Fibroblast of skin of scalp (primary cell): ENCODE results near the gene FOXD1. TPM values are rescaled to one million over a fixed set of nuclear protein-coding genes. Genes with fewer than 3 reads are reported as not detected.
"Not testable (repeated sequence)": the region's sequence is repeated elsewhere in the genome, so short reads cannot be mapped to it uniquely, and the experiment has no call there.

ENCODE experiments used
- DNase-seq: peaks from one replicate; pipeline ENCODE4 v3.0.0-alpha.2; 2013
- polyA plus RNA-seq, 2 experiments: library from polyadenylated mRNA; unstranded; fragments of 120-200 nt; gene quantifications; one replicate each; pipeline ENCODE4 v1.2.1, GENCODE V29; 2013; ENCODE audit not compliant: insufficient read length in 2 of 2

The FOXD1 gene
- 70.7 TPM for polyA plus RNA-seq (2013, experiment 1 of 2; ENCODE audit: insufficient read length)
- 61.3 TPM for polyA plus RNA-seq (2013, experiment 2 of 2; ENCODE audit: insufficient read length)

DNA sequence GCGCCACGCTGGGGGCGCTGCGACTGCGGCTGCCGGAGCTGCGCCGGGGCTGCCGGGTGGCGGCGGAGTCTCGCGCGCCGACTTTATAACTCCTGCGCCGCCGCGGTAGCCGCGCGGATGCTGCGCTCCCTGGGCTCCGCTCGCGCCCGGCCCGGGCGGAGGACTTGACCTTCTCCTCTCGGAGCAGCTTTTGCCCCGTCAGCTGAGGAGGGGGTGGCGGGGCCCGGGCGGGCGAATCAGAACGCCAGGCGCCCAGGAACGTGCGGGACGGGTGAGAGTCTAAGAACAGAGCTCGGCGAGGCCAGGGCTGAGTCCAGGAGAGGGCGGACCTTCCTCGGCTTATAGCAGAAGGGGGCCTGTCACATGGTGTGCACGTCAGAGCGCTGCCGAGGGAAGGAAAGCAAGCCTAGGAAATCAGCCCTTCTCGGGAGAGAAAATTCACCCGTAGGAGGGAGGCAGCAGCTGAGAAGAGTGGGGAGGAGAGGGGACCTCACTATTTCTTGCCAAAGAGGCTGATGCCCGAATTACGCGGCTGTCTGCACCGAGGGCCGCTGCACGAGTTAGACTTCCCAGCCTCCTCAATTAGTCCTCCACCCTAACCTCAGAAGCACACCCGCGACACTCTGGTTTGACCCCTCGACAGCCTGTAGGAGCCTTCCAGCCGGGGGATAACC is at the start of gene FOXD1:
Gene FOXD1 (minus strand): TSS at position 315 of the 674 bp plus-strand sequence. CDS start 415 bp downstream, outside the sequence.
- DNase-seq = peak; percentile 99

DNA sequence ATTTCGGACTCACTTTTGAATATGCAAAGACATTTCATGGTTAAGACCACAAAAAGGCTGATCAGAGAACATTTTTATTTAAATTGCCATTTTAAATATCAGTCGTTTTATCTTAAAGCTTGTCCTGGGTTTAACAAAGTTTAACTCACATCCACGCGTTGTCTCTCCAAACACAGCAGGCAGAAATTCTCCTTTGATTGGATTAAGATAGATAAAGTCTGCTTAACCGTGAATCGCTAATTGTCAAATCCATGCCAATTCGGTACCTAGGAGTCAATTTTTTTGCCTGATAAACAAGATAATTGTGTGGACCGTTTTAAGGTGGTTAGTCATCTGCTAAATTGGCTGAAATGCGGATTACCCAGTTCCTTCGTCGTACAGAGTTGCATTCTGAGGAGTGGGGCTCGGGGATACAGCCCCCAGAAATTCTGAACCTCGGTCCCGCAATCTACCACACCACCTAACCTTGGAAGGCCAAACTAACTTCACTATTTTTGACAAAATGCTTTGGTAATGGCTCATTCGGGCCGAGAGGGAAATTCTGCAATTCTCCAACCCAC is 49.0 kb upstream of the FOXD1 start:
- DNase-seq = no peak

DNA sequence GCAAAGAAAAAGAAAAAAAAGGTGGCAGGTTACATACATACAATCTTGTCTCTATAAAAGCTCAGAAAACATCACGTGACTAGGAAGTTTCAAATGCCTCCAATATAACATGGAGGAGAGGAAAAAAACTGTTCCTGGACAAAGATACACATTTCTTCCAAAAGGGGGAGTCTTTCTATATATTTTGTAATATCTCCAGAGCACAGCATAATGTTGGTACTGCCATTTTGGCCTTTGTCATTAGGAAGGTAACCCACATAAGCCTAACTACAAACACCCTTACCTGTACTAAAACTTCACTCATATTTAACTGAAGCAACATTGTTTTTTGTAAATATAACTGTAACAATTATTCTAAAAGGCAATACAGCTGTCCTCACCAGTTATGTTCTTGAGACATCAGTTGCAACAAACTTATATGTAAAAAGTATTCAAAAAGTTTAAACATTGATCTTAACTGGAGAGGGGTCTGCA is 48.4 kb upstream of the FOXD1 start:
- DNase-seq = peak; percentile 79

DNA sequence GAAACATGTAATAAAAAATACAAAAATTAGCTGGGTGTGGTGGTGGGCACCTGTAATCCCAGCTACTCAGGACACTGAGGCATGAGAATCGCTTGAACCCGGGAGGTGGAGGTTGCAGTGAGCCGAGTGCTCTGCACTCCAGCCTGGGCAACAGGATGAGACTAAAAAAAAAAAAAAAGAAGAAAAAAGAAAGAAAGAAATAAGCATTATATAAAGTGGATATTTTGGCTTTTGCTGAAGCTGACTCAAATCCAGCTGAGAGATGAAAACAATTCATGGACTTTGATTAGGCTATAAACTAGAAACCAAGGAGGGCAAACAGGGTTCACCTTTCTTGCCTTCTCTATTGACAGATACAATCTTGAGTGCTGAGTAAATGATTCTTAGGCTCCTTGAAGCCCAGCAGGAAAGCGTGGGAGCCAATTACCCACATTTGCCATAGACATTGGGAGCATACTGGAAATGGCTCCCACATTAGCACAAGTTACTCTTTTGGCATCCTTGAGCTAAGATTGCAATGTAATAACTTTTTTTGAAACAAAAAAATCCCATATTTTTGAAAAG is 47.3 kb upstream of the FOXD1 start:
- DNase-seq = no peak

DNA sequence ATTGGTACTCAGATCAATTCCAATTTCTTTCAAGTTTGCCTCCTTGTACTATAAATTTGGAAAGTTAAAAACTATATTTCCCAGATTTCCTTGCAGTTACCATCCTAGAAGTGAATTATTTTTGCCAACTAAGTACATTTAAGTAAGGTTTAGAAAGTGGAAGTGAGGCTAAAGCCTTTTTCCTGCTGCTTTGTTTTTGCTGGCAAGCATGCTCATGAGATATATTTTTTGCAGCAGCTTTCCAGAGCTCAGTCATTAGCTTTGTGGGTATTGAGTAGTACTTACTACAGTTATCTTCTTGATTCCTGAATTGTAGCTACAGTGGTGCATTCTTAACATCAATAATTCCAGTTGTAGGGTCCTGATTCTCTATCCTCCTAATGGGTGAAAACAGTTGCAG is 46.1 kb upstream of the FOXD1 start:
- DNase-seq = no peak

DNA sequence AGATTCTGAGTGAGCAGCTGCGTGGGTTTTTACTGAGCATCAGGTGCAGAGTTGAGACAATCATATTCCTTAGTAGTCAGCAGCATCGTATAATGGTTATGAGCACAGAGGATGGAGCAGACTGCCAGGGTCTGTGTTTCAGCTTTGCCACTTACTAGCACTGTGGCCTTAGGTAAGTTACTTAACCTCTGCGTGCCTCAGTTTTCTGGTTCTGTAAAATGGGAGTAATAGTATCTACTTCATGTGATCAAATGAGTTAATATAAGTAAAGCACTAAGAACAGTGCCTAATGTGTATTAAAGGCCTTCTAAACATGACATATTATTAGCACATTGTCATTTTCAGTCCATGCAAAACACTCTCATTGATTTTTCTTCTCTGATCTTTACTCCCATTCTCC is 44.8 kb upstream of the FOXD1 start:
- DNase-seq = no peak

DNA sequence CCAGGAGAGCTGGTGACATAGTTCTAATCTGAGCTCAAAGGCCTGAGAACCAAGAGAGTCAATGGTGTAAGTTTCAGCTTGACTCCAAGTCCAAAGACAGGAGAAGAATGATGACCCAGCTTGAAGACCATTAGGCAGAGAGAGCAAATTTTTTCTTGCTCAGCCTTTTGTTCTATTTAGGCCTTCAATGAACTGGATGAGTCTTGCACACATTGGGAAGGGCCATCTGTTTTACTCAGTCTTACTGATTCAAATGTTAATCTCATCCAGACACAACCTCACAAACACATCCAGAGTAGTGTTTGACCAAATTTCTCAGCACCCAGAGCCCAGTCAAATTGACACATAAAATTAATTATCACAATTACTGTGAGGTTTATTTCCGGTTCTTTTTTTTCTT is 42.6 kb upstream of the FOXD1 start:
- no peak for DNase-seq

DNA sequence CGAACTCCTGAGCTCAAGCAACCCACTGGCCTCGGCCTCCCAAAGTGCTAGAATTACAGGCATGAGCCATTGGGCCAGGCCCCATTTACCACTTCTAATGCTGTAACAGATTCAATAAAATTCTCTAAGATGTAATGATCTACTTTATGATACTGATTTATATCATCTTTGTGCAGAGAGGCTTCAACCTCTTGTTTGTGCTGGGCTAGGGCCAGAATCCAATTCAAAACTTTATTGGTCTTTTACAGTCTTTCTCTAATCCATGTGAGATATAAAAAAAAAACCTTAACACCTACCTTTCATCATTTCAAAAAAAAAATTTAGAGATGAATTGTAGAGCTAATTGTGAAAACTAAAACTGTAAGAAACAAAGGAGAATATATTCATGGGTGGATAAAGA is 41.5 kb upstream of the FOXD1 start:
- no peak for DNase-seq

DNA sequence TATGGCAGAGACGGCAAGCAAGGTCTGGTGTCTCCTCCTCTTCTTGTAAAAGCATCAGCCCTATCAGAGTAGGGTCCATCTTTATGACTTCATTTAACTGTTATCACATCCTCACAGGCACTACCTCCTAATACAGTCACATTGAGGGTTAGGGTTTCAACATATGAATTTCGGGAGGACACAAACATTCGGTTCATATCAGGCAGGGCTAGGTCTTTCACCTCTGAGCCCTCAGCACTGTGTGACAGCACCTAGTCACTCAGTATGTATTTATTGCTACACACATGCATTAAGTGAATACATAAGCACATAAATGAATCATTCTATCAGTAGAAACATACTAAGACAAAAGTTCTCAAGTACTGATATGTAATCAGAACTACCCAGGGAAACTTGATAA is 40.2 kb upstream of the FOXD1 start:
- no peak for DNase-seq

DNA sequence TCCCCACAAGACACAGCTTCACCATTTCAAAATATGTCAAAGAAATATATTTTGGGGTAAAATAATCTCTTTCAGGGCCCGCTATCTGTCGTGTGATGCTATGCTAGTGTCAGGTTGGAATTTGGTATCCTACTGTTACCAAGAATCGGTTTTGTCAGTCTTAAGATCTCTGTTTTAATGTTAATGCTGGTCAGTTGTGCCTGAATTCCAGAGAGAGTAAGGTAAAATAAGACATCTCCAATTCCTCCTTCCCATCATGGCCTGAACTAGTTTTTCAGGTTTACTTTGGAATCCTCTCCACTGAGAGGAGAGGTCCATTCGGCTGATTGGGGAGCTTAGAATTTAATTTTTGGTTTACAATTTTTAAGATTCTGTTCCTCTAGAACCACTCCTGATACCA is 39.2 kb upstream of the FOXD1 start:
- DNase-seq = no peak

DNA sequence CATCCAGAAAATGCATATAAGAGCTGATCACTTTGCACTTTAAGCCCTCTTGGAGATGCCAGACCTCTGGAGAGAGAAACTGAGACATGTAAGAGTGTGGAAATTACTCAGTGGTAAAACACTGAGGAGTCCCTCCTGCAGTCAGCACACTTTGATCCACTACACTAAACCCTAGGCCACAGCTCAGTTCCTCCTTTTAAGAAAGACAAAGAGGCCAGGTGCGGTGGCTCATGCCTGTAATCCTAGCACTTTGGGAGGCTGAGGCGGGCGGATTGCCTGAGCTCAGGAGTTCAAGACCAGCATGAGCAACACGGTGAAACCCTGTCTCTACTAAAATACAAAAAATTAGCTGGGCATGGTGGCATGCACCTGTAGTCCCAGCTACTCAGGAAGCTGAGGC is 38.7 kb upstream of the FOXD1 start:
- DNase-seq = not testable (repeated sequence)

DNA sequence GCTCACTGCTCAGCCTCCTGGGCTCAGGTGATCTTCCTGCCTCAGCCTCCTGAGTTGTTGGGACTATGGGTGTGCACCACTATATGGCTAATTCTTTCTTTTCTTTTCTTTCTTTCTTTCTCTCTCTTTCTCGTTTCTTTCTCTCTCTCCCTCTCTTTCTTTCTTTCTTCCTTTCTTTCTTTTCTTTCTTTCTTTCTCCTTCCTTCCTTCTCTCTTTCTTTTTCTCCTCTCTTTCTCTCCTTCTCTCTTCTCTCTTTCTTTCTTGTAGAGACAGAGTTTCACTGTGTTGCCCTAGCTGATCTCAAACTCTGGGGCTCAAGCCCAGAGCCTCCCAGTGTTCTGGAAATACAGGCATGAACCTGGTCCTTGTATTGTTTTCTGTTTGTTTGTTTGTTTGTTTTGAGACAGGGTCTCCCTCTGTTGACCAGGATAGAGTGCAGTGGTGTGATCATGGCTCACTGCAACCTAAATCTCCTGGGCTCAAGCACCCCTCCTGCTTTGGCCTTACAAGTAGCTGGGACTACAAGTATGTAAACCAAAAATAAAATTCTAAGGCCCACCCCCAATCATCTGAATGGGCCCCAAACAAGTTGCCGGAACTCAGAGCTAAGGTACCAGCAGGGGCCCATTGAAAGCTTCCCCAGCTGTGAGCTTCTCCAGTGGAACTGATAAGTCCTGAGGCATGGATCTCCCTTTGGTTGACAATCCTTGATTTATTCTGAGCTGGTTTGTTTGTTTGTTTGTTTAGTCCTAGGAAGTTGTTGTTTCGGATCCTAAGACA is 37.7 kb upstream of the FOXD1 start:
- DNase-seq = no peak

DNA sequence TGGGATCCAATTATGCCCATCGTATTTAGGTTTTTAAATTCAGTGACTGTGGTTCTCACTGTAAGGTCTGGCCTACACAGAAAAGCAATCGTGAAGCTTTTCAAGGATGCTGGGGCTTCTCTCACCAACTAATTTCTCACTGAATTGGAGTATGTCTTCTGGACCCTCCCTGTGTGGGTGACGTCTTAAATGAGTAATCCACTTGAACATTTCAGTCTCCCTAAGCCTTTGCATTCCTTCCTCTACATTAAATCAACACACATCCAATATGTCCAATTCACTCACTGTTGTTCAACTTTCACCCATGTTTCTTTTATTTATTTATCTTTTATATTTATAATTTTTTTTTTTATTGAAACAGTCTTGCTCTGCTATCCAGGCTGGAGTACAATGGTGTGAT is 37.1 kb upstream of the FOXD1 start:
- peak; percentile 48 for DNase-seq

DNA sequence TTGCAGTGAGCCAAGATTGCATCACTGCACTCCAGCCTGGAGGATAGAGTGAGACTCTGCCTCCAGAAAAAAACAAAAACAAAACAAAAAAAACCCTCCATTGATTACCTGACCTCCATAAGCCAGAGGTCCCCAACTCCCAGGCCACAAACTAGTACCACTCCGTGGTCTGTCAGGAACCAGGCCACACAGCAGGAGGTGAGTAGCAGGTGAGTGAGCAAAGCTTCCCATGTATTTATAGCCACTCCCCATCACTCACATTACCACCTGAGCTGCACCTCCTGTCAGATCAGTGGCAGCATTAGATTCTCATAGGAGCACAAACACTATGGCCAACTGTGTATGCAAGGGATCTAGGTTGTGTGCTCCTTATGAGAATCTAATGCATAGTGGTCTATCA is 35.9 kb upstream of the FOXD1 start:
- DNase-seq = no peak

DNA sequence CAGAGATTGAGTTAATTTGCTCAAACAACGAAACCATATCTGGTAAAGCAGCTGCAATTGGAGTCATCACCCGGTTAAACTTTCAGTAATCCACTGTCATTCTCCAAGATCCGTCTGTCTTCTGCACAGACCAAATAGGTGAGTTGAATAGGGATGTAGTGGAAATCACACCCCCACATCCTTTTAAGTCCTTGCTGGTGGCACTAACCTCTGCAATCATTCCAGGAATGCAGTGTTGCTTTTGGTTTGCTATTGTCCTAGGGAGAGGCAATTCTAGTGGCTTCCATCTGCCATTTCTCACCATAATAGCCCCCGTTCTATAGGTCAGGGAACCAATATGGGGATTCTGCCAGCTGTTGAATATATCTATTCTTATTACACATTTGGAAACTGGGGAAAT is 35.1 kb upstream of the FOXD1 start:
- DNase-seq = no peak

DNA sequence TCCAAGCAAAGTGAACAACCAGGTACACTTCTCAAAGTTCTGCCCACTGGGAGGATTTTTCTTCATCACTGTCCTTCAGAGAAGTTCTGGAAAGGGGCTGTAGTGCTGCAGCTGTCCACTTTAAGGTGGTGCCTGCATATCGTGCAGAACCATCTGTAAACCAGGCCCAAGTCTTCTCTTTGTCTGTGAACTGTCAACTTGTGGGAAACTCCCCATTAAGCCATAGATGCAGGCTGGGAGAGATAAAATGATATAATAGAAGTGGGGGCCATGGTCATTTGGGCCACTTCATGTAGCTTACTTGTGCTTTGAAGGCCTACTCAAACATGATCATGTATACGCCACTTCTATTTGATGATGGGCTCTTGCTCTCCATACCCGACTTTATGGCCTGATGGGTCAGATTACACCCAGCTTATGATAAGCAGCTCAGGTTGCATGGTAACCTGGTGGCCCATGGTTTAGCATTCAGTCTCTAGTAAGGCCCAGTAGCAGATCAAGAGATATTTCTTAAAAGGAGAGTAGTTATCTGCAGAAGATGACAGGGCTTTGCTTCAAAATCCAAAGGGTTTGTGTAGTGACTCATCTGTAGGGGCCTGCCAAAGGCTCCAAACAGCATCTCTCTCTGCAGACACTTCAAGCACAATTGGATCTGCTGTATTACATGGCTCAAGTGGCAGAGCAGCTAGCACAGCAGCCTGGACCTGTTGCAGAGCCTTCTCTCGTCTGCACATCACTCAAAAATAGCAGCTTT is 34.0 kb upstream of the FOXD1 start:
- DNase-seq = peak; percentile 47

DNA sequence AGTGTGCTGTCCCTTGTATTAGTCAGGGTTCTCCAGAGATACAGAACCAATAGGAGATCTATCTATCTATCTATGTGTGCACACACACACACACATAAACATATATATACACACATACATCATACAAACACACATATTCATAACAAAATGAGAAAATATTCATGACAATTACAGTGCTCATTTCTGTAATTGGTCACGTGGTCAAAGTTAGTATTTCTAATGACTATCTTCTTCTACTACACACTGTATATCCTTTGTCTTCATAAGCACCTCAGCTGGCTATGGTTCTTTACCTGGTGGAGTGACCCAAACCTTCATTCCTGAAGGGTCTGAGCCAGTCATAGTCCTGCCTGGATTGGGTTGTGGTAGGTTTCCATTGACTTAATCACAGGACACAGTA is 31.9 kb upstream of the FOXD1 start:
- DNase-seq = no peak

DNA sequence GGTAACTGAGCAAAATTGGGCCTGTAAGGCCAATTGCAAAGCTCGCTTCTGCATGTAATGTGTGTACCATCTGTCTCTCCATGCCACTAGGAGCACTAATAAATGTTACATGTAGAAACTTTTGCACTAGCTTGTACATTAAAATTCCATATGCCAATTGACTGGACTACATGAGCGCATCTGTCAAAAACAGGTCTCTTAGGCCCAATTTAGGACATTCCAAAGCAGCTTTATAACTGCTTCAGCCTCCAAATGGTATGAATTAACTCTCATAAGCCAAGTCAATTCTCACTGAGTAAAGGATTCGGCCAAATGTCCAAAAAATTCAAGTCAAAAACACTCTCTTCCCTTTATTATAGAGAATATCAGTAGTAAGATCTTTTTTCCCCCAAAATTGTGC is 23.5 kb upstream of the FOXD1 start:
- DNase-seq = no peak

DNA sequence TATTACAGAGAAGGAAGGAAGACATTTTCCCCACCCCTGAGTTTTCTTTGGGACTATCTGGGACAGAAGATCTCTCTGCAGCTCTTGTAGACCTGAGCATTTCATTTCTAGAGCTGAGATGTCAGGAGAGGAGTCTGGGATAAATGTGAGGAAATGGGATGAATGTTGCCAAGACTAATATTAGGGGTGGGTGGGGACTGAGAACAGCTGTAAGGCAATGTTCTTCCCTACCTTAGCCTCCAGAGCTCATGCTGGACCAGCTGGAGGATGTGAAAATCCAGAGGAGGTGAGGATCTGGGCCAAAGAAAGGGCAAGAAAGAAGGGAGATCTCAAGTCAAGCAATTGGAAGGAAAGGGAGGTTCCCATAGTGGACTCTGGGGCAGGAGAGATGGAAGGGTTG is 23.1 kb upstream of the FOXD1 start:
- no peak for DNase-seq

DNA sequence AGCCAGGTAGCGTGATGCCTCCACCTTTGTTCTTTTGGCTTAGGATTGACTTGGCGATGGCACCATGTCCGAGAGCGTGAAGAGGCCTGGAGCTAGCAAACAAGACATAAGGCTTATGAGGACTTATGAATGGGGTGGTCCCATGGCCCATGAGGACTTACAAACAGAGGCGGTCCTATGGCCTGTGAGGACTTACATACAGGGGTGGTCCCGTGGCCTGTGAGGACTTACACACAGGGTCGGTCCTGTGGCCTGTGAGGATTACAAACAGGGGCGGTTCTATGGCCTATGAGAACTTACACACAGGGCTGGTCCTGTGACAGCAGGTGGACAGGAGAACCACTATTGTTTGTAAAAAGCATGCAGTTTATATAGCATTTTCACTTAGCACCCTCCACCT is 21.3 kb upstream of the FOXD1 start:
- no peak for DNase-seq

DNA sequence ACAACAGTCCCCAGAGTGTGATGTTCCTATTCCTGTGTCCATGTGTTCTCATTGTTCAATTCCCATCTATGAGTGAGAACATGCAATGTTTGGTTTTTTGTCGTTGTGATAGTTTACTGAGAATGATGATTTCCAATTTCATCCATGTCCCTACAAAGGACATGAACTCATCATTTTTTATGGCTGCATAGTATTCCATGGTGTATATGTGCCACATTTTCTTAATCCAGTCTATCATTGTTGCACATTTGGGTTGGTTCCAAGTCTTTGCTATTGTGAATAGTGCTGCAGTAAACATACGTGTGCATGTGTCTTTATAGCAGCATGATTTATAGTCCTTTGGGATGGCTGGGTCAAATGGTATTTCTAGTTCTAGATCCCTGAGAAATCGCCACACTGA is 20.1 kb upstream of the FOXD1 start:
- DNase-seq = not testable (repeated sequence)

DNA sequence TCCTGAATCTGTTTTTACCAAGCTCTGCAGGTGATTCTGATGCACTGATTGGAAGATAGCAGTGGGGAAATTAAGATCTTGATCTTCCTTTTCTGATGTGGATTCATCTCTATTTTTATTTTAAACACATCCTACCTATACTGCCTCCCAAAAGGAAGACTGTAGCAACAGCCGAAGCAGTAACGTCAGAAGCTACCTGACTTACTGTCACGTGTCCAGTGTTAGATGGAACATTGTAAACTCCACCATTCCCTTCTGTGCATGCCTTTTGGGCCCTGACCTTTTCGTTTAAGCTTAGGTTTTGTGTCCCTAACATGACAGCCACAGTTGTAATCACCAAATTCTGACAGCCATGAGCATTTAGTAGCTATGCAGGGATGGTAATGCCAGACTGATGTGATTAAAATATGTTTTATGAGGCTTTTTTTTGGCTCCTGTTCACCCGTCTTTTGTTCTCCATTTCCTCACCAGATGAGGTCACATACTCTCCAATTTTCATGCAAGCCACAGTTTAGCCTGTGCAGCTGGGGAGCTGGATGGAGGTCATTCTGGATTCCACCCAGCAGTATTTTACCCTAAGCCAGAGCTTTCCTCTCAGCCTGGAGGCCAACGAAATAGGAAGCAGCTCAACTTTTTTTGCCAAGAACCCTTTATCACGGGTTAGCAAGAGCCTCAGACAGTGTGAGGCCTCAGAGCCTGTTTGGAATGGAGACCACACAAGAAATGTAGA is 15.6 kb upstream of the FOXD1 start:
- DNase-seq = no peak
